ENCODE measurements around the gene SLC10A6.

The SLC10A6 gene

GRCh38 chr4:86848732-86849619 is at the start of gene SLC10A6:
Gene SLC10A6 (minus strand): TSS chr4:86849384. CDS start chr4:86849115, 269 bp downstream.
- Histone ChIP-seq H3K4me3 (ENCODE audit: low read depth, low read length) (peak within 1 kb of the TSS; percentile 33), H3K4me2 (ENCODE audit: low read length) (peak within 1 kb of the TSS; percentile 10), H3K27me3 (ENCODE audit: control insufficient read depth, insufficient read depth, low read length) (no peaks in the 10 kb centered on the region), H2AFZ (no peak within 1 kb of the TSS), H3K4me1 (no peaks in the 10 kb centered on the region), H3K9me3 (ENCODE audit: control insufficient read depth, low read length) (no peaks in the 10 kb centered on the region), H3K79me2 (no peaks in the 10 kb centered on the region), H3K9ac (no peak within 1 kb of the TSS), H3K27ac (peak within 1 kb of the TSS; percentile 60), H3K36me3 (ENCODE audit: control insufficient read depth, insufficient read depth, low read length) (no peaks in the 10 kb centered on the region)
- TF ChIP-seq CTCF (IDR thresholded peaks at IDR 0.05): no peak

GRCh38 chr4:86898562-86898961 is 49.4 kb upstream of the SLC10A6 start:
- H3K36me3 ChIP-seq (ENCODE audit: control insufficient read depth, insufficient read depth, low read length): no peaks in the 10 kb centered on the region

GRCh38 chr4:86896596-86896995 is 47.4 kb upstream of the SLC10A6 start:
- no peak for TF ChIP-seq CTCF (IDR thresholded peaks at IDR 0.05)
- Histone ChIP-seq H3K27me3 (ENCODE audit: control insufficient read depth, insufficient read depth, low read length) (no peaks in the 10 kb centered on the region), H3K79me2 (no peaks in the 10 kb centered on the region)

More at GRCh38 chr4:86898562-86898961, 49.4 kb upstream of the SLC10A6 start:
- H3K4me3 ChIP-seq (ENCODE audit: low read depth, low read length): no peak overlapping the region
- H3K27ac ChIP-seq: no peak overlapping the region
- H3K9me3 ChIP-seq (ENCODE audit: control insufficient read depth, low read length): no peaks in the 10 kb centered on the region
- H3K4me1 ChIP-seq: no peaks in the 10 kb centered on the region
- no peaks in the 10 kb centered on the region for H3K79me2 ChIP-seq
- no peaks in the 10 kb centered on the region for H3K27me3 ChIP-seq (ENCODE audit: control insufficient read depth, insufficient read depth, low read length)
- H3K9ac ChIP-seq: no peak overlapping the region
- TF ChIP-seq CTCF (IDR thresholded peaks at IDR 0.05): no peak
- H2AFZ ChIP-seq: no peak overlapping the region
- H3K4me2 ChIP-seq (ENCODE audit: low read length): no peak overlapping the region

GRCh38 chr4:86895692-86896488 is 46.7 kb upstream of the SLC10A6 start:
- H3K27me3 ChIP-seq (ENCODE audit: control insufficient read depth, insufficient read depth, low read length): no peaks in the 10 kb centered on the region
- peak; percentile 60 for TF ChIP-seq CTCF (IDR thresholded peaks at IDR 0.05)
- no peak overlapping the region for H3K9ac ChIP-seq
- H3K4me3 ChIP-seq (ENCODE audit: low read depth, low read length): no peak overlapping the region
- H3K79me2 ChIP-seq: no peaks in the 10 kb centered on the region
- no peaks in the 10 kb centered on the region for H3K36me3 ChIP-seq (ENCODE audit: control insufficient read depth, insufficient read depth, low read length)
- no peak overlapping the region for H3K27ac ChIP-seq
- no peak overlapping the region for H3K4me2 ChIP-seq (ENCODE audit: low read length)
- no peak overlapping the region for H2AFZ ChIP-seq
- H3K9me3 ChIP-seq (ENCODE audit: control insufficient read depth, low read length): no peaks in the 10 kb centered on the region
- no peaks in the 10 kb centered on the region for H3K4me1 ChIP-seq

More at GRCh38 chr4:86896596-86896995, 47.4 kb upstream of the SLC10A6 start:
- H3K9me3 ChIP-seq (ENCODE audit: control insufficient read depth, low read length): no peaks in the 10 kb centered on the region
- no peaks in the 10 kb centered on the region for H3K4me1 ChIP-seq
- H2AFZ ChIP-seq: no peak overlapping the region
- no peak overlapping the region for H3K9ac ChIP-seq
- no peak overlapping the region for H3K4me3 ChIP-seq (ENCODE audit: low read depth, low read length)
- no peak overlapping the region for H3K27ac ChIP-seq
- H3K36me3 ChIP-seq (ENCODE audit: control insufficient read depth, insufficient read depth, low read length): no peaks in the 10 kb centered on the region
- H3K4me2 ChIP-seq (ENCODE audit: low read length): peak overlapping the region; percentile 36
